ENCODE results near the gene ASCC1. TPM values are rescaled to one million over a fixed set of nuclear protein-coding genes. Genes with fewer than 3 reads are reported as not detected.

ASCC1 gene
- total and polyA plus RNA-seq, 2 of the 13 experiments (the other 11 are each of a cell fraction or from before 2014, with no cell fraction given), result 21.6 to 30.1 TPM

- TF ChIP-seq ZNF619 (CRISPR knock-in tag; IDR thresholded peaks at IDR 0.05) (no peak), ZNF780A (CRISPR knock-in tag; IDR thresholded peaks at IDR 0.05) (no peak), KAT7 (CRISPR knock-in tag; IDR thresholded peaks at IDR 0.05; ENCODE audit: borderline replicate concordance) (no peak), ETV6 (CRISPR knock-in tag; conservative IDR thresholded peaks at IDR 0.05) (no peak), GATAD2A (CRISPR knock-in tag; IDR thresholded peaks at IDR 0.05) (no peak), GZF1 (CRISPR knock-in tag; IDR thresholded peaks at IDR 0.05) (no peak), ZNF274 (CRISPR knock-in tag; IDR thresholded peaks at IDR 0.05) (no peak), ZNF253 (CRISPR knock-in tag; IDR thresholded peaks at IDR 0.05; ENCODE audit: borderline replicate concordance) (no peak), NR3C1 (CRISPR knock-in tag; IDR thresholded peaks at IDR 0.05) (no peak), RAD51 (IDR thresholded peaks at IDR 0.05; ENCODE audit: borderline replicate concordance) (no peak), ZNF530 (CRISPR knock-in tag; IDR thresholded peaks at IDR 0.05; ENCODE audit: low read depth) (no peak), MED13 (CRISPR knock-in tag; IDR thresholded peaks at IDR 0.05) (no peak), ZNF800 (CRISPR knock-in tag; IDR thresholded peaks at IDR 0.05) (no peak), ZSCAN31 (CRISPR knock-in tag; IDR thresholded peaks at IDR 0.05; ENCODE audit: low read depth) (peak; percentile 31; the same call in 1 of the 2 replicates), HES4 (CRISPR knock-in tag; IDR thresholded peaks at IDR 0.05; ENCODE audit: borderline replicate concordance) (no peak), ZNF577 (CRISPR knock-in tag; IDR thresholded peaks at IDR 0.05; ENCODE audit: borderline replicate concordance, low read depth) (no peak), HCFC1 (IDR thresholded peaks at IDR 0.05; ENCODE audit: low read depth, low read length) (no peak), NFRKB (IDR thresholded peaks at IDR 0.05) (no peak), ZNF121 (CRISPR knock-in tag; IDR thresholded peaks at IDR 0.05) (no peak), ZMAT5 (CRISPR knock-in tag; IDR thresholded peaks at IDR 0.05; ENCODE audit: borderline replicate concordance, low read depth) (no peak), ZNF430 (CRISPR knock-in tag; IDR thresholded peaks at IDR 0.05) (no peak), ZBTB26 (CRISPR knock-in tag; IDR thresholded peaks at IDR 0.05; ENCODE audit: borderline replicate concordance) (no peak), SOX5 (CRISPR knock-in tag; IDR thresholded peaks at IDR 0.05; ENCODE audit: borderline replicate concordance) (peak; percentile 23; the same call in 1 of the 2 replicates)
- TF ChIP-seq, protein P1, sequence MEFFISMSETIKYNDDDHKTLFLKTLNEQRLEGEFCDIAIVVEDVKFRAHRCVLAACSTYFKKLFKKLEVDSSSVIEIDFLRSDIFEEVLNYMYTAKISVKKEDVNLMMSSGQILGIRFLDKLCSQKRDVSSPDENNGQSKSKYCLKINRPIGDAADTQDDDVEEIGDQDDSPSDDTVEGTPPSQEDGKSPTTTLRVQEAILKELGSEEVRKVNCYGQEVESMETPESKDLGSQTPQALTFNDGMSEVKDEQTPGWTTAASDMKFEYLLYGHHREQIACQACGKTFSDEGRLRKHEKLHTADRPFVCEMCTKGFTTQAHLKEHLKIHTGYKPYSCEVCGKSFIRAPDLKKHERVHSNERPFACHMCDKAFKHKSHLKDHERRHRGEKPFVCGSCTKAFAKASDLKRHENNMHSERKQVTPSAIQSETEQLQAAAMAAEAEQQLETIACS (CRISPR knock-in tag; IDR thresholded peaks at IDR 0.05), result no peak
Observed at GRCh38 chr10:72248468-72249151, 32.5 kb upstream of the ASCC1 start (continued).

Measured in HepG2 (cell line).